ENCODE results near the gene ARHGAP22. TPM values are rescaled to one million over a fixed set of nuclear protein-coding genes. Genes with fewer than 3 reads are reported as not detected.

Gene ARHGAP22
- total RNA-seq, 1 donor from 2014 or later: 6.2 TPM

DNA sequence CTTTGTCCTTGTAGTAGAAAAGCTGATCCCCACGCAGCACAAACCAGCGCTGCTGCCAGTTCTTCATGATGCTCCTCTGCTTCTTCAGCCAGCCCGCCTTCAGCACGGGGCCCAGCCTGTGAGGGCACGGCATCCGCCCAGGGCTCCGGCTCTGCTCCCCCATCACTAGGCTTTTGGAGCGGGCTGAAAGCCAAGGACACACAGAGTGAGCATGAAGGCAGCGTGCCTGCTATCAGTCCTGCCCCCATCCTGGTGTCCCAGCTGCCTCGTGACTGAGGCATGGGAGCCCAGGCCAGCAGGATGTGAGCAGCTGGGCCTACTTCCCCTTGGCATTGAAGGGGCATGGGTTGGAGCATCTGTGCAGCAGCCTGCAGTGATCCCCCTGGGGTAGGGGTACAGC lies 21.9 kb downstream of the ARHGAP22 start:
- peaks cover 13% of the 10 kb centered on the region for H3K4me1 Mint-ChIP-seq (ENCODE audit: low read depth, unreplicated experiment)
- peaks cover 8% of the 10 kb centered on the region for H3K36me3 Mint-ChIP-seq (ENCODE audit: low read depth, unreplicated experiment)
- H3K27ac ChIP-seq (ENCODE audit: low read depth, low read length): no peak overlapping the region
- peaks cover 5% of the 10 kb centered on the region for H3K4me1 ChIP-seq (ENCODE audit: insufficient read depth, low read length)
- H3K27ac Mint-ChIP-seq (ENCODE audit: unreplicated experiment): no peak overlapping the region
- DNase-seq (ENCODE audit: low read depth) (no peak), FAIRE-seq (no peak)
- H3K27me3 ChIP-seq (ENCODE audit: insufficient read depth, low read length): no peaks in the 10 kb centered on the region
- peaks cover 20% of the 10 kb centered on the region for H4K20me1 ChIP-seq (ENCODE audit: insufficient read depth, low read length)
- H3K4me2 ChIP-seq (ENCODE audit: low read length): no peak overlapping the region
- H3K9me3 ChIP-seq (ENCODE audit: insufficient read depth, low read depth, low read length): peaks cover 10% of the 10 kb centered on the region
- H3K4me3 ChIP-seq (ENCODE audit: insufficient read depth, low read depth, low read length): no peak overlapping the region
- peaks cover 14% of the 10 kb centered on the region for H3K27me3 Mint-ChIP-seq (ENCODE audit: low read depth, unreplicated experiment)
- no peak overlapping the region for H2AFZ ChIP-seq (ENCODE audit: low read depth, low read length)
- H3K4me3 Mint-ChIP-seq (ENCODE audit: unreplicated experiment): no peak overlapping the region
- H3K9ac ChIP-seq (ENCODE audit: low read length): no peak overlapping the region
- TF ChIP-seq, protein P1, sequence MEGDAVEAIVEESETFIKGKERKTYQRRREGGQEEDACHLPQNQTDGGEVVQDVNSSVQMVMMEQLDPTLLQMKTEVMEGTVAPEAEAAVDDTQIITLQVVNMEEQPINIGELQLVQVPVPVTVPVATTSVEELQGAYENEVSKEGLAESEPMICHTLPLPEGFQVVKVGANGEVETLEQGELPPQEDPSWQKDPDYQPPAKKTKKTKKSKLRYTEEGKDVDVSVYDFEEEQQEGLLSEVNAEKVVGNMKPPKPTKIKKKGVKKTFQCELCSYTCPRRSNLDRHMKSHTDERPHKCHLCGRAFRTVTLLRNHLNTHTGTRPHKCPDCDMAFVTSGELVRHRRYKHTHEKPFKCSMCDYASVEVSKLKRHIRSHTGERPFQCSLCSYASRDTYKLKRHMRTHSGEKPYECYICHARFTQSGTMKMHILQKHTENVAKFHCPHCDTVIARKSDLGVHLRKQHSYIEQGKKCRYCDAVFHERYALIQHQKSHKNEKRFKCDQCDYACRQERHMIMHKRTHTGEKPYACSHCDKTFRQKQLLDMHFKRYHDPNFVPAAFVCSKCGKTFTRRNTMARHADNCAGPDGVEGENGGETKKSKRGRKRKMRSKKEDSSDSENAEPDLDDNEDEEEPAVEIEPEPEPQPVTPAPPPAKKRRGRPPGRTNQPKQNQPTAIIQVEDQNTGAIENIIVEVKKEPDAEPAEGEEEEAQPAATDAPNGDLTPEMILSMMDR (IDR thresholded peaks at IDR 0.05; ENCODE audit: insufficient read depth, low read depth, low read length): no peak
- TF ChIP-seq EZH2 (IDR thresholded peaks at IDR 0.05; ENCODE audit: insufficient read depth, low read length): no peak
- peaks cover 35% of the 10 kb centered on the region for H3K36me3 ChIP-seq (ENCODE audit: insufficient read depth, low read length)
- H3K79me2 ChIP-seq (ENCODE audit: insufficient read depth, low read length): peaks cover 76% of the 10 kb centered on the region
- peaks cover 18% of the 10 kb centered on the region for H3K9me3 Mint-ChIP-seq (ENCODE audit: unreplicated experiment)

DNA sequence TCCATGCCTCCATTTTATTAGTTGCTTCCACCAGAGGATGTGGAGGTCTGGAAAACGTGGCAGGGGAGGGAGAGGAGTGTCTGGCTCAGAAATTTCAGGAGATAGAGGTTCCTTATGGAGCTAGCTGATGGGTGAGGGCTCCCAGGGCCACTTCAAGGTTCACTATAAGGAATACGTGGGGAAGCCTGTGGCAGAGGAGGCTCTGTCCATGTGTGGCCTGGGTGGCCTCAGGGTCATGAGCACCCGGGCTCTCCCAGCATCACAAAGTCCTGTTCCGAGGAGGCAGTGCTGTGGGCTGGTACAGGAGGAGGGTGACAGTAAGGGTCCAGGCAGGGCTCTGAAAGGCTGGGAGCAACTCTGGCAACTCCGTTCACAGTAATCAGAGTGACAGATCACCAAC lies 24.6 kb downstream of the ARHGAP22 start:
- FAIRE-seq: no peak
- Mint-ChIP-seq H3K4me3 (ENCODE audit: unreplicated experiment) (no peak overlapping the region), H3K36me3 (ENCODE audit: low read depth, unreplicated experiment) (peaks cover 6% of the 10 kb centered on the region), H3K27ac (ENCODE audit: unreplicated experiment) (no peak overlapping the region), H3K27me3 (ENCODE audit: low read depth, unreplicated experiment) (peaks cover 11% of the 10 kb centered on the region), H3K4me1 (ENCODE audit: low read depth, unreplicated experiment) (peaks cover 13% of the 10 kb centered on the region), H3K9me3 (ENCODE audit: unreplicated experiment) (peaks cover 12% of the 10 kb centered on the region)
- Histone ChIP-seq H3K9ac (ENCODE audit: low read length) (no peak overlapping the region), H2AFZ (ENCODE audit: low read depth, low read length) (no peak overlapping the region), H4K20me1 (ENCODE audit: insufficient read depth, low read length) (peaks cover 14% of the 10 kb centered on the region), H3K79me2 (ENCODE audit: insufficient read depth, low read length) (peaks cover 64% of the 10 kb centered on the region), H3K4me1 (ENCODE audit: insufficient read depth, low read length) (peaks cover 5% of the 10 kb centered on the region), H3K4me2 (ENCODE audit: low read length) (no peak overlapping the region), H3K27me3 (ENCODE audit: insufficient read depth, low read length) (no peaks in the 10 kb centered on the region), H3K36me3 (ENCODE audit: insufficient read depth, low read length) (peaks cover 30% of the 10 kb centered on the region), H3K9me3 (ENCODE audit: insufficient read depth, low read depth, low read length) (peaks cover 4% of the 10 kb centered on the region), H3K4me3 (ENCODE audit: insufficient read depth, low read depth, low read length) (no peak overlapping the region), H3K27ac (ENCODE audit: low read depth, low read length) (no peak overlapping the region)
- no peak for TF ChIP-seq EZH2 (IDR thresholded peaks at IDR 0.05; ENCODE audit: insufficient read depth, low read length)
- TF ChIP-seq, protein P1 (IDR thresholded peaks at IDR 0.05; ENCODE audit: insufficient read depth, low read depth, low read length): no peak
- no peak for DNase-seq (ENCODE audit: low read depth)

DNA sequence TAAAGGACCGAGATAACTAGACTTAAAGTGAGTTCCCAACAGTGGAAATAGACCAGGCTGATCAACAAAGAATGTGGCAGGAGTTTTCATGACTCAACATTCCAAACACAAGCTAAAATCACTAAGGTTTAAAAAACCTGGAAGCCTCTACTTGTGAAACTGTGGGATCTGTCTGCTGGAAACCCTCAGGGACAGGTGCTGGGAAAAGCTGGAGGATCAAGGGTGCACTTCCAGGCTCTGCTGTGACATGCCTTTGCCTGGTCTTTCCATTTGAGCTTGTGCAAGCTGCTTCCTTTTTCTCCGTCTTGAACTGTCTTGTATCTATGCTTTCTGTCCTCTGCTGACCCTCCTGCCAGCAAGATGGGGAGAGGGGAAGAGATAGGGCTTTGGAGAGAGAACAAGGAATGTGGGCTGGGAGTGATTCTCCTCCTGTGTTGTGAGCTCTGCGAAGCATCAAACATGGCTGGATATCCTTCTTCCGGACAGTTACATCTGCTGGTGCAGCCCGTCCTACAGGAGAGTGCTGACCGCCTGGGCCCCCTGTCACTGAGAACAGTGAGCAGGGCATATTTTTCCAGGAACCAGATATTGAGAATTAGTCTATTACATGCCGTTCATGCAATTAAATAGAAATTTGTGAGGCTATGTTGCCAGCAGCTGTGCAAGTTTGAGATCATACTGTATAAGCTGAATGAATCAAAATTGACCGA lies 25.5 kb downstream of the ARHGAP22 start:
- H4K20me1 ChIP-seq (ENCODE audit: insufficient read depth, low read length): peaks cover 17% of the 10 kb centered on the region
- H3K9me3 ChIP-seq (ENCODE audit: insufficient read depth, low read depth, low read length): no peaks in the 10 kb centered on the region
- no peak overlapping the region for H3K27ac ChIP-seq (ENCODE audit: low read depth, low read length)
- Mint-ChIP-seq H3K27ac (ENCODE audit: unreplicated experiment) (peak overlapping the region; percentile 73), H3K4me3 (ENCODE audit: unreplicated experiment) (no peak overlapping the region), H3K36me3 (ENCODE audit: low read depth, unreplicated experiment) (peaks cover 5% of the 10 kb centered on the region), H3K4me1 (ENCODE audit: low read depth, unreplicated experiment) (peaks cover 13% of the 10 kb centered on the region), H3K27me3 (ENCODE audit: low read depth, unreplicated experiment) (peaks cover 14% of the 10 kb centered on the region), H3K9me3 (ENCODE audit: unreplicated experiment) (peaks cover 7% of the 10 kb centered on the region)
- H3K4me2 ChIP-seq (ENCODE audit: low read length): peak overlapping the region; percentile 40
- H3K4me3 ChIP-seq (ENCODE audit: insufficient read depth, low read depth, low read length): no peak overlapping the region
- peaks cover 38% of the 10 kb centered on the region for H3K36me3 ChIP-seq (ENCODE audit: insufficient read depth, low read length)
- H3K27me3 ChIP-seq (ENCODE audit: insufficient read depth, low read length): no peaks in the 10 kb centered on the region
- DNase-seq (ENCODE audit: low read depth): peak; percentile 83
- FAIRE-seq: peak; percentile 80
- no peak overlapping the region for H3K9ac ChIP-seq (ENCODE audit: low read length)
- no peak overlapping the region for H2AFZ ChIP-seq (ENCODE audit: low read depth, low read length)
- peaks cover 5% of the 10 kb centered on the region for H3K4me1 ChIP-seq (ENCODE audit: insufficient read depth, low read length)
- H3K79me2 ChIP-seq (ENCODE audit: insufficient read depth, low read length): peaks cover 64% of the 10 kb centered on the region
- TF ChIP-seq, protein P1 (IDR thresholded peaks at IDR 0.05; ENCODE audit: insufficient read depth, low read depth, low read length): no peak
- no peak for TF ChIP-seq EZH2 (IDR thresholded peaks at IDR 0.05; ENCODE audit: insufficient read depth, low read length)

Measured in astrocyte (in vitro differentiated cells and primary cell).